Skeletal muscle tissue (tissue), 4 donors: ENCODE measurements around the gene ARHGEF16. TPM values are rescaled to one million over a fixed set of nuclear protein-coding genes. Genes with fewer than 3 reads are reported as not detected.
A peak's percentile ranks its signal among the peaks of the same experiment; 100 is the strongest.

Experiments used
- H3K27ac ChIP-seq: one replicate; pipeline ENCODE4 v1.7.0; 2013; ENCODE audit warnings: mild to moderate bottlenecking, low read depth, low read length, inconsistent platforms
- H3K27me3 ChIP-seq, 3 donors: one replicate each; pipeline ENCODE4 v1.7.0; 2013; ENCODE audit warnings: low read length in 3 of 3; ENCODE audit not compliant: control insufficient read depth in 3 of 3, insufficient read depth in 3 of 3
- H3K36me3 ChIP-seq, 3 donors: one replicate each; pipeline ENCODE4 v1.7.0; 2013; ENCODE audit warnings: low read length in 3 of 3; ENCODE audit not compliant: control insufficient read depth in 3 of 3, insufficient read depth in 3 of 3
- H3K4me1 ChIP-seq, 3 donors: one replicate each; pipeline ENCODE4 v1.7.0; 2013; ENCODE audit warnings: low read length in 3 of 3, mild to moderate bottlenecking in 3 of 3; ENCODE audit not compliant: control insufficient read depth in 3 of 3, insufficient read depth in 3 of 3
- H3K4me3 ChIP-seq, 3 donors: one replicate each; pipeline ENCODE4 v1.7.0; 2013; ENCODE audit warnings: low read length in 3 of 3
- H3K9ac ChIP-seq, 3 donors: one replicate each; pipeline ENCODE4 v1.7.0; 2013; ENCODE audit warnings: low read length in 3 of 3, mild to moderate bottlenecking in 3 of 3, moderate library complexity in 2 of 3, low read depth in 1 of 3
- H3K9me3 ChIP-seq, 3 donors: one replicate each; pipeline ENCODE4 v1.7.0; 2013; ENCODE audit warnings: low read length in 3 of 3; ENCODE audit not compliant: control insufficient read depth in 3 of 3
- total RNA-seq: library from RNA; depleted of rRNA; stranded (reverse); fragments of >200 nt; gene quantifications from one replicate; pipeline ENCODE4 v1.2.3, GENCODE V29; 2014
- donor health status: Osteomylitis.

ARHGEF16 gene
- total RNA-seq, 1 donor from 2014 or later = 0.52 TPM

GRCh38 chr1:3530086-3530925, 75.8 kb downstream of the ARHGEF16 start:
- H3K4me1 ChIP-seq = peaks cover 31 to 50% (median 37%) of the 10 kb centered on the region in 3 donors
- H3K9ac ChIP-seq = peak overlapping the region; percentile 81 to 83 (median 81)
- H3K36me3 ChIP-seq = no peaks in the 10 kb centered on the region
- H3K4me3 ChIP-seq = peak overlapping the region; percentile 61 to 75 (median 74)
- peaks cover 0 to 6% (median 0%) of the 10 kb centered on the region in 3 donors for H3K27me3 ChIP-seq
- peak overlapping the region; percentile 81 for H3K27ac ChIP-seq
- no peaks in the 10 kb centered on the region for H3K9me3 ChIP-seq

Other genes with a start within 250 kb of the ARHGEF16 start
- gene MEGF6, start 156.8 kb downstream of the ARHGEF16 start, total RNA-seq = 10.4 TPM
- 17.2 TPM for gene TPRG1L, start 170.3 kb downstream of the ARHGEF16 start, total RNA-seq
- 13.0 TPM for gene WRAP73, start 195.4 kb downstream of the ARHGEF16 start, total RNA-seq
- gene TP73, start 197.9 kb downstream of the ARHGEF16 start, total RNA-seq = not detected